Esophagus muscularis mucosa (tissue), 4 donors: ENCODE measurements around the gene MARVELD2. TPM values are rescaled to one million over a fixed set of nuclear protein-coding genes. Genes with fewer than 3 reads are reported as not detected.
"Not testable (repeated sequence)": the region's sequence is repeated elsewhere in the genome, so short reads cannot be mapped to it uniquely, and the experiment has no call there.

Experiments
- DNase-seq: peaks from one replicate; pipeline ENCODE4 v3.0.0-alpha.2; 2017; ENCODE audit errors: extremely low spot score
- H3K27ac ChIP-seq, 4 donors: fragments of 200-600 bp; sonication (generic); replicated peaks in 1 of 4; 1 replicate in 3 of 4; 2 replicates in 1 of 4; pipeline ENCODE4 v1.5.1; 2016 to 2019; ENCODE audit warnings: mild to moderate bottlenecking in 1 of 4
- H3K27me3 ChIP-seq, 4 donors: fragments of 200-600 bp; sonication (generic); one replicate each; pipeline versions ENCODE4 v1.5.1 to v1.6.0; 2016 to 2019
- H3K36me3 ChIP-seq, 4 donors: fragments of 200-600 bp; sonication (generic); one replicate each; pipeline ENCODE4 v1.5.1; 2016 to 2019
- H3K4me1 ChIP-seq, 4 donors: fragments of 200-600 bp; sonication (generic); one replicate each; pipeline ENCODE4 v1.5.1; 2016 to 2019
- H3K4me3 ChIP-seq, 4 donors: fragments of 200-600 bp; sonication (generic); 1 replicate in 2 of 4; 2 replicates in 2 of 4; pipeline ENCODE4 v1.5.1; 2016 to 2019; ENCODE audit warnings: mild to moderate bottlenecking in 4 of 4, moderate library complexity in 1 of 4
- H3K9me3 ChIP-seq, 4 donors: fragments of 200-600 bp; sonication (generic); 1 replicate in 3 of 4; 2 replicates in 1 of 4; pipeline ENCODE4 v1.5.1; 2016 to 2019
- CTCF ChIP-seq, 3 experiments: fragments of 200-600 bp in 2 of 3; fragments of 450-650 bp in 1 of 3; sonication (generic) in 2 of 3; IDR thresholded peaks; one replicate each; pipeline ENCODE4 v1.5.1; 2017 to 2019; ENCODE audit warnings: antibody characterized with exemption in 3 of 3, mild to moderate bottlenecking in 2 of 3, moderate library complexity in 1 of 3
- EP300 ChIP-seq: sonication (generic); formaldehyde crosslinking; IDR thresholded peaks from one replicate; pipeline ENCODE4 v1.6.1; 2017; ENCODE audit warnings: antibody characterized with exemption
- POLR2A ChIP-seq: fragments of 450-650 bp; IDR thresholded peaks from one replicate; pipeline ENCODE4 v1.6.1; 2017; ENCODE audit warnings: antibody characterized with exemption, moderate library complexity, mild to moderate bottlenecking, low read depth
- POLR2AphosphoS5 ChIP-seq, 2 donors: sonication (generic); formaldehyde crosslinking; IDR thresholded peaks; one replicate each; pipeline ENCODE4 v1.6.1; 2017; ENCODE audit warnings: antibody characterized with exemption in 2 of 2
- WGBS: methylation state at CpG from one replicate; pipeline ENCODE4 v1.1.5; 2018; 5-methylcytosine and 5-hydroxymethylcytosine counted together
- intact Hi-C: fragments of 100-400 bp; cut with DNase I; formaldehyde crosslinking; loops from one replicate; pipeline ENCODE4 v1.15.1; 2023
- total RNA-seq, 4 donors: library from RNA; depleted of rRNA; stranded (reverse); fragments of >200 nt; gene quantifications; one replicate each; pipeline versions ENCODE4 v1.1.0 to v1.2.1, GENCODE V29; 2016

MARVELD2 gene
- total RNA-seq, 4 donors from 2014 or later, result 0.42 to 1.0 (median 0.93) TPM

- no peak for DNase-seq
- no peaks in the 10 kb centered on the region for H3K4me1 ChIP-seq
- no peaks in the 10 kb centered on the region for H3K36me3 ChIP-seq
- H3K27ac ChIP-seq, result no peak overlapping the region
- WGBS, result 88% methylated on average over 1 of the region's 1 CpG
- no peaks in the 10 kb centered on the region for H3K9me3 ChIP-seq
- TF ChIP-seq POLR2AphosphoS5 (IDR thresholded peaks at IDR 0.05) (no peak), CTCF (IDR thresholded peaks at IDR 0.05) (no peak), POLR2A (no peak), EP300 (no peak)
- H3K4me3 ChIP-seq, result no peak overlapping the region
- H3K27me3 ChIP-seq, result no peaks in the 10 kb centered on the region
- intact Hi-C loops, result no loop called here
These were observed 35.2 kb downstream of the MARVELD2 start for GRCh38 chr5:69450116-69450515.

GRCh38 chr5:69450527-69450926, 35.6 kb downstream of the MARVELD2 start:
- H3K4me1 ChIP-seq, H3K27me3 ChIP-seq, H3K36me3 ChIP-seq, H3K4me3 ChIP-seq, intact Hi-C loops, H3K27ac ChIP-seq, H3K9me3 ChIP-seq, DNase-seq: not testable (repeated sequence)
- WGBS, result 91% methylated on average over 8 of the region's 8 CpGs

- TF ChIP-seq POLR2A, result no peak
- TF ChIP-seq EP300, result no peak
- TF ChIP-seq POLR2AphosphoS5 (IDR thresholded peaks at IDR 0.05), result no peak
- no peak for TF ChIP-seq CTCF (IDR thresholded peaks at IDR 0.05)
- Histone ChIP-seq H3K36me3 (no peaks in the 10 kb centered on the region), H3K4me3 (no peak overlapping the region), H3K9me3 (no peaks in the 10 kb centered on the region), H3K27ac (no peak overlapping the region), H3K4me1 (no peaks in the 10 kb centered on the region), H3K27me3 (no peaks in the 10 kb centered on the region)
- intact Hi-C loops, result no loop called here
- DNase-seq, result no peak
- WGBS, result 67% methylated on average over 4 of the region's 4 CpGs
These were observed 37.2 kb downstream of the MARVELD2 start for GRCh38 chr5:69451941-69452647.

GRCh38 chr5:69453487-69453886, 38.6 kb downstream of the MARVELD2 start:
- H3K36me3 ChIP-seq, H3K4me1 ChIP-seq, DNase-seq, H3K27ac ChIP-seq, intact Hi-C loops, H3K9me3 ChIP-seq, H3K27me3 ChIP-seq, H3K4me3 ChIP-seq: not testable (repeated sequence)
- 91% methylated on average over 3 of the region's 3 CpGs for WGBS

GRCh38 chr5:69454460-69455249, 39.7 kb downstream of the MARVELD2 start:
- intact Hi-C loops, result no loop called here
- DNase-seq, result no peak
- WGBS, result 78% methylated on average over 8 of the region's 8 CpGs
- Histone ChIP-seq H3K36me3 (no peaks in the 10 kb centered on the region), H3K4me3 (no peak overlapping the region), H3K27ac (no peak overlapping the region), H3K27me3 (no peaks in the 10 kb centered on the region), H3K4me1 (no peaks in the 10 kb centered on the region), H3K9me3 (no peaks in the 10 kb centered on the region)
- no peak for TF ChIP-seq POLR2AphosphoS5 (IDR thresholded peaks at IDR 0.05)
- no peak for TF ChIP-seq POLR2A

- intact Hi-C loops, H3K36me3 ChIP-seq, H3K4me1 ChIP-seq, H3K9me3 ChIP-seq, H3K27me3 ChIP-seq, H3K27ac ChIP-seq, H3K4me3 ChIP-seq, DNase-seq: not testable (repeated sequence)
- 85% methylated on average over 7 of the region's 7 CpGs for WGBS
These were observed 40.6 kb downstream of the MARVELD2 start for GRCh38 chr5:69455428-69455988.
